Measurements from ENCODE around the gene C12orf42. TPM values are rescaled to one million over a fixed set of nuclear protein-coding genes. Genes with fewer than 3 reads are reported as not detected.
"Not testable (repeated sequence)": the region's sequence is repeated elsewhere in the genome, so short reads cannot be mapped to it uniquely, and the experiment has no call there.

The C12orf42 gene
- total RNA-seq, 2 donors from 2014 or later: not detected

- H3K36me3 ChIP-seq: no peaks in the 10 kb centered on the region
- no peak overlapping the region for H3K4me3 ChIP-seq
- H3K4me1 ChIP-seq: no peaks in the 10 kb centered on the region
- DNase-seq (ENCODE audit: low spot score): no peak
- no peak overlapping the region for H3K27ac ChIP-seq
- no peaks in the 10 kb centered on the region for H3K9me3 ChIP-seq
- H3K27me3 ChIP-seq: no peaks in the 10 kb centered on the region
- no peak for TF ChIP-seq CTCF (IDR thresholded peaks at IDR 0.05)
Measured at GRCh38 chr12:103442822-103443221, 52.9 kb downstream of the C12orf42 start.

- Histone ChIP-seq H3K9me3 (no peaks in the 10 kb centered on the region), H3K4me1 (no peaks in the 10 kb centered on the region), H3K36me3 (no peaks in the 10 kb centered on the region), H3K4me3 (no peak overlapping the region), H3K27ac (no peak overlapping the region), H3K27me3 (no peaks in the 10 kb centered on the region)
- DNase-seq (ENCODE audit: low spot score): no peak
- TF ChIP-seq CTCF (IDR thresholded peaks at IDR 0.05): no peak
Measured at GRCh38 chr12:103442182-103442555, 53.6 kb downstream of the C12orf42 start.

GRCh38 chr12:103441437-103442181 lies 54.2 kb downstream of the C12orf42 start:
- TF ChIP-seq CTCF (IDR thresholded peaks at IDR 0.05): no peak
- H3K4me1 ChIP-seq: no peaks in the 10 kb centered on the region
- H3K4me3 ChIP-seq: no peak overlapping the region
- H3K9me3 ChIP-seq: no peaks in the 10 kb centered on the region
- no peak overlapping the region for H3K27ac ChIP-seq
- DNase-seq (ENCODE audit: low spot score): no peak
- no peaks in the 10 kb centered on the region for H3K36me3 ChIP-seq
- H3K27me3 ChIP-seq: no peaks in the 10 kb centered on the region

- H3K9me3 ChIP-seq; H3K27ac ChIP-seq; H3K4me1 ChIP-seq; H3K27me3 ChIP-seq; H3K4me3 ChIP-seq; DNase-seq (ENCODE audit: low spot score); H3K36me3 ChIP-seq: not testable (repeated sequence)
Measured at GRCh38 chr12:103434165-103435105, 61.3 kb downstream of the C12orf42 start.

GRCh38 chr12:103431950-103432349 lies 63.8 kb downstream of the C12orf42 start:
- Histone ChIP-seq H3K36me3 (no peaks in the 10 kb centered on the region), H3K4me1 (no peaks in the 10 kb centered on the region), H3K27me3 (no peaks in the 10 kb centered on the region), H3K27ac (no peak overlapping the region), H3K4me3 (no peak overlapping the region), H3K9me3 (no peaks in the 10 kb centered on the region)
- no peak for DNase-seq (ENCODE audit: low spot score)
- TF ChIP-seq CTCF (IDR thresholded peaks at IDR 0.05): no peak

GRCh38 chr12:103431387-103431786 lies 64.4 kb downstream of the C12orf42 start:
- no peak for TF ChIP-seq CTCF (IDR thresholded peaks at IDR 0.05)
- Histone ChIP-seq H3K27ac (no peak overlapping the region), H3K27me3 (no peaks in the 10 kb centered on the region), H3K9me3 (no peaks in the 10 kb centered on the region), H3K36me3 (no peaks in the 10 kb centered on the region), H3K4me3 (no peak overlapping the region), H3K4me1 (no peaks in the 10 kb centered on the region)
- no peak for DNase-seq (ENCODE audit: low spot score)

- H3K27me3 ChIP-seq; H3K4me3 ChIP-seq; H3K4me1 ChIP-seq; H3K36me3 ChIP-seq; H3K27ac ChIP-seq; H3K9me3 ChIP-seq; DNase-seq (ENCODE audit: low spot score): not testable (repeated sequence)
Measured at GRCh38 chr12:103425674-103426073, 70.1 kb downstream of the C12orf42 start.

- not testable (repeated sequence) for H3K36me3 ChIP-seq; H3K4me1 ChIP-seq; H3K27me3 ChIP-seq; H3K27ac ChIP-seq; DNase-seq (ENCODE audit: low spot score); H3K9me3 ChIP-seq; H3K4me3 ChIP-seq
Measured at GRCh38 chr12:103424849-103425586, 70.8 kb downstream of the C12orf42 start.
